ENCODE data around the gene SCAMP1. TPM values are rescaled to one million over a fixed set of nuclear protein-coding genes. Genes with fewer than 3 reads are reported as not detected.

Gene SCAMP1
- total RNA-seq, 6 experiments from 2014 or later: 10.4 to 18.4 (median 11.1) TPM

DNA sequence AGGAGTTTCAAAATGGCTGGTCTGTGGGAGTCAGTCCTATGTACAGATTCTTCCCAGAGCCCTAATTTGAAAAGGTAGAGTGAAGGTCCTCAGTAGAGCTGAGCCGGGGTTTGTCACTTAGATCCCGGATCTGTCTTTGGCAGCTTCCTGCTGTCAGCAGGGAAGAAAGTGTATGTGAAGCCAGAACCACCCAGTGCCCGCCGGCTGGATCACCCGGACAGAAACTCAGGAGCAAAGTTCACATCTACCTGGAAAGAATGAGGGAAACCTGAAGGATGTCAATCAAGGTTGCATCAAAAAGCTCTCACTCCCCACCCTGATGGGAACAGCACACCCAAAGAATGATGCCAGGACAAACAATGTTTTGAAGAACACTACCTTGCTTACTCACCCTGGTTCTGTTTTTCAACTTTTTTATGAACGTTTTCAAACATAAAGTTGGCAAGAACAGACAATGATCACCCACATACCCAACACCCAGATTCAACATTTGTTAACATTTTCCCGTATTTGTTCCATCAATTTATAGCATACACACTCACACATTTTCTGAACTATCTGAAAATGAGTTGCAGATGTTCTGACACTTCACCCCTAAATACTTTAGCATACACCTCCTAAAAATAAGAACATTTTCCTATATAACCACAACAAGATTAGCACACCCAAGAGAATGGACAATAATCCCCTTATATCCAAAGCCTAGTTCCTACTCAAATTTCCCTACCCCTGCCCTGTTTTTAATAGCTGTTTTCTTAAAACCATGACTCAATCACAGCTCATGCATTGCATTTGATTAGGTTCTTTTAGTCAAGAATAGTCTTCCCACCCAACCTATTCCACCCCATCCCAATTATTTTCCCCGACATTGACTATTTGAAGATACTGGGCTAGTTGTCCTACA lies 154.3 kb downstream of the SCAMP1 start:
- H3K27me3 ChIP-seq: no peaks in the 10 kb centered on the region
- no peak overlapping the region for H3K4me3 ChIP-seq
- no peak for ATAC-seq
- TF ChIP-seq POLR2A (IDR thresholded peaks at IDR 0.05) (no peak), CTCF (IDR thresholded peaks at IDR 0.05) (no peak)
- 70% methylated on average over 8 of the region's 8 CpGs for whole genome bisulfite sequencing (ENCODE audit: insufficient coverage, low coverage, low lambda C conversion rate, missing lambda C conversion rate)
- H3K36me3 ChIP-seq: no peaks in the 10 kb centered on the region
- DNase-seq: no peak
- H3K4me1 ChIP-seq: peaks cover 0 to 24% (median 0%) of the 10 kb centered on the region in 4 donors
- intact Hi-C loops (cut with DNase I): no loop called here
- H3K27ac ChIP-seq: no peak overlapping the region
- no peaks in the 10 kb centered on the region for H3K9me3 ChIP-seq

DNA sequence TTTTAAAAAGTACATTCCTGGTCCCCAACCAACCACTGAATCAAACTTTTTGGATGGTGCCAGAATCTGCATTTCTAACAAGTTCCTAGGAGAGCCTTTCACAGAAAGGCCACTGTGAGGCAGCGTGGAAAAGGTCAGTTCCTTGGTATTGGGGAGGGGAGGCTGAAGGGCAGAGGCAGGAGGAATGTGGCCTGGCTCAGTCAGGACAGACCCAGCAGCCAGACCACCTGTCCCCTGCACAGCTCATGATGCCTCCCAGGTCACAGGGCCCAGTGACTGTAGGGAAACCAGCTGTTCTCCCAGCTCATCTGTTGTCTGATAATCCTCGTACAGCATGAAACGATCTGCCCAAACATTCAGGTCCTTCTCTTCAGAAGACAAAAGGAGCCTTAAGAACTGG lies 155.3 kb downstream of the SCAMP1 start:
- Histone ChIP-seq H3K27ac (no peak overlapping the region), H3K27me3 (no peaks in the 10 kb centered on the region), H3K36me3 (no peaks in the 10 kb centered on the region), H3K9me3 (no peaks in the 10 kb centered on the region), H3K4me1 (peaks cover 0 to 16% (median 0%) of the 10 kb centered on the region in 4 donors), H3K4me3 (no peak overlapping the region)
- whole genome bisulfite sequencing (ENCODE audit: insufficient coverage, low coverage, low lambda C conversion rate, missing lambda C conversion rate): 86% methylated on average over 1 of the region's 3 CpGs
- DNase-seq (no peak), ATAC-seq (no peak)
- intact Hi-C loops (cut with DNase I): no loop called here
- TF ChIP-seq CTCF (IDR thresholded peaks at IDR 0.05) (no peak), POLR2A (IDR thresholded peaks at IDR 0.05) (no peak)

GRCh38 chr5:78518365-78519197 lies 158.2 kb downstream of the SCAMP1 start:
- no peaks in the 10 kb centered on the region for H3K36me3 ChIP-seq
- no peaks in the 10 kb centered on the region for H3K27me3 ChIP-seq
- no peak overlapping the region for H3K4me3 ChIP-seq
- peaks cover 0 to 9% (median 0%) of the 10 kb centered on the region in 4 donors for H3K4me1 ChIP-seq
- DNase-seq: peak in 1 of 3 donors; percentile 59
- 37% methylated on average over 11 of the region's 14 CpGs for WGBS (ENCODE audit: insufficient coverage, low coverage, low lambda C conversion rate, missing lambda C conversion rate)
- intact Hi-C loops (cut with DNase I): no loop called here
- ATAC-seq: peak; percentile 73 to 92 (median 78)
- H3K9me3 ChIP-seq: no peaks in the 10 kb centered on the region
- TF ChIP-seq CTCF (IDR thresholded peaks at IDR 0.05): no peak
- peak; percentile 26 for TF ChIP-seq POLR2A (IDR thresholded peaks at IDR 0.05)
- peak overlapping the region in 1 of 3 donors; percentile 57 for H3K27ac ChIP-seq

GRCh38 chr5:78519198-78519941 lies 159.0 kb downstream of the SCAMP1 start:
- Histone ChIP-seq H3K27ac (peak overlapping the region in 1 of 3 donors; percentile 57), H3K36me3 (no peaks in the 10 kb centered on the region), H3K9me3 (no peaks in the 10 kb centered on the region), H3K4me3 (no peak overlapping the region), H3K27me3 (no peaks in the 10 kb centered on the region), H3K4me1 (peaks cover 0 to 9% (median 0%) of the 10 kb centered on the region in 4 donors)
- WGBS (ENCODE audit: insufficient coverage, low coverage, low lambda C conversion rate, missing lambda C conversion rate): 67% methylated on average over 7 of the region's 9 CpGs
- TF ChIP-seq CTCF (IDR thresholded peaks at IDR 0.05) (no peak), POLR2A (IDR thresholded peaks at IDR 0.05) (no peak)
- intact Hi-C loops (cut with DNase I): no loop called here
- DNase-seq (no peak), ATAC-seq (no peak)

Data from right lobe of liver (tissue), 6 donors.